ENCODE results near the gene SLC40A1. TPM values are rescaled to one million over a fixed set of nuclear protein-coding genes. Genes with fewer than 3 reads are reported as not detected.

Gene SLC40A1
- total RNA-seq, 6 experiments from 2014 or later = not detected

DNA sequence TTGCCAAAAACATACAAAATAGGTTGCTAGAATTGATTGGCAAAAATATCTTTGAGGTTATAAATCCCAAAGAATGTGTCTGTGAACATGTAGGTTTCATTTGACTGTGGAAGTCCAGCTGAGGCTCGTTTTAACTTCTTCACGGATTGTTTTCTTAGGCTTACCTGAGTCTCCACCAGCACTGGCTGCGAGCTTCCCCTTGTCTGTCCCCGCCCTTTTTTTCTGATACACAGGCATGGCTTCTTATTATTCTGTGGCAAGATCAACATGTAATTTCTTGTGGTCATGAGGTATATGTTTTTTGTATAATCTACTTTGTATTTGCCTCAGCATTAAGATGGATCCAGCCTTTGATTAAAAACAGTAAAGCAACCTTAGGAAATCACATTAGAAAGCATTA is 7.2 kb upstream of the SLC40A1 start:
- Mint-ChIP-seq H3K27me3 (ENCODE audit: insufficient read depth) (peaks cover 16% of the 10 kb centered on the region), H3K9me3 (no peaks in the 10 kb centered on the region), H3K4me3 (no peak overlapping the region), H3K27ac (no peak overlapping the region), H3K4me1 (ENCODE audit: low read depth) (no peaks in the 10 kb centered on the region), H3K36me3 (ENCODE audit: low read depth) (no peaks in the 10 kb centered on the region)
- DNase-seq = no peak
- TF ChIP-seq, protein P1, sequence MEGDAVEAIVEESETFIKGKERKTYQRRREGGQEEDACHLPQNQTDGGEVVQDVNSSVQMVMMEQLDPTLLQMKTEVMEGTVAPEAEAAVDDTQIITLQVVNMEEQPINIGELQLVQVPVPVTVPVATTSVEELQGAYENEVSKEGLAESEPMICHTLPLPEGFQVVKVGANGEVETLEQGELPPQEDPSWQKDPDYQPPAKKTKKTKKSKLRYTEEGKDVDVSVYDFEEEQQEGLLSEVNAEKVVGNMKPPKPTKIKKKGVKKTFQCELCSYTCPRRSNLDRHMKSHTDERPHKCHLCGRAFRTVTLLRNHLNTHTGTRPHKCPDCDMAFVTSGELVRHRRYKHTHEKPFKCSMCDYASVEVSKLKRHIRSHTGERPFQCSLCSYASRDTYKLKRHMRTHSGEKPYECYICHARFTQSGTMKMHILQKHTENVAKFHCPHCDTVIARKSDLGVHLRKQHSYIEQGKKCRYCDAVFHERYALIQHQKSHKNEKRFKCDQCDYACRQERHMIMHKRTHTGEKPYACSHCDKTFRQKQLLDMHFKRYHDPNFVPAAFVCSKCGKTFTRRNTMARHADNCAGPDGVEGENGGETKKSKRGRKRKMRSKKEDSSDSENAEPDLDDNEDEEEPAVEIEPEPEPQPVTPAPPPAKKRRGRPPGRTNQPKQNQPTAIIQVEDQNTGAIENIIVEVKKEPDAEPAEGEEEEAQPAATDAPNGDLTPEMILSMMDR (IDR thresholded peaks at IDR 0.05) = no peak

- Mint-ChIP-seq H3K36me3 (ENCODE audit: low read depth) (no peaks in the 10 kb centered on the region; the same call in 1 of the 2 replicates), H3K9me3 (no peaks in the 10 kb centered on the region), H3K27ac (no peak overlapping the region), H3K4me1 (ENCODE audit: low read depth) (no peaks in the 10 kb centered on the region), H3K4me3 (no peak overlapping the region), H3K27me3 (ENCODE audit: insufficient read depth) (peaks cover 25% of the 10 kb centered on the region)
- no peak for DNase-seq
- TF ChIP-seq, protein P1 (IDR thresholded peaks at IDR 0.05) = no peak
Measured at GRCh38 chr2:189585226-189585756, 4.7 kb upstream of the SLC40A1 start.

DNA sequence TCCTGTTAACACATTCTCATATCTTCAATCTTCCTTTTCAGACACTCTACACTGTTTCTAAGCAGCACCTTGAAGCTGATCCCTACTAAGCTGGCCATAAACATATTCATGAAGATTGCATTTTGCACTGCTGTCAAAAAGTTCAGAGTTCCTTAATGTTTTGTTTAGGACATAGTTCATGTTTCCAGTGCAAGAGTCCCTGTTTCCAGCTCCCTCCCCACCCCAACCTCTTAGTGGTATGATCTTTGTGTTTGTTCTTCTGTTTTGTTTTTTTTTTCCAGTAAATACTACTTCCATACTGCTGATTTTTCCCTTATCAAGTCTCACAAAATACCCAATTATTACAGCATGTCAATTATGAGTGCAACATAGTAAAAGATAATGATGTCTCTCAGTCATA is 4.1 kb upstream of the SLC40A1 start:
- Mint-ChIP-seq H3K36me3 (ENCODE audit: low read depth) (peaks cover 1% of the 10 kb centered on the region; the same call in 1 of the 2 replicates), H3K27ac (no peak overlapping the region), H3K9me3 (no peaks in the 10 kb centered on the region), H3K4me1 (ENCODE audit: low read depth) (no peaks in the 10 kb centered on the region), H3K27me3 (ENCODE audit: insufficient read depth) (peaks cover 27% of the 10 kb centered on the region), H3K4me3 (no peak overlapping the region)
- TF ChIP-seq, protein P1 (IDR thresholded peaks at IDR 0.05) = no peak
- DNase-seq = no peak

DNA sequence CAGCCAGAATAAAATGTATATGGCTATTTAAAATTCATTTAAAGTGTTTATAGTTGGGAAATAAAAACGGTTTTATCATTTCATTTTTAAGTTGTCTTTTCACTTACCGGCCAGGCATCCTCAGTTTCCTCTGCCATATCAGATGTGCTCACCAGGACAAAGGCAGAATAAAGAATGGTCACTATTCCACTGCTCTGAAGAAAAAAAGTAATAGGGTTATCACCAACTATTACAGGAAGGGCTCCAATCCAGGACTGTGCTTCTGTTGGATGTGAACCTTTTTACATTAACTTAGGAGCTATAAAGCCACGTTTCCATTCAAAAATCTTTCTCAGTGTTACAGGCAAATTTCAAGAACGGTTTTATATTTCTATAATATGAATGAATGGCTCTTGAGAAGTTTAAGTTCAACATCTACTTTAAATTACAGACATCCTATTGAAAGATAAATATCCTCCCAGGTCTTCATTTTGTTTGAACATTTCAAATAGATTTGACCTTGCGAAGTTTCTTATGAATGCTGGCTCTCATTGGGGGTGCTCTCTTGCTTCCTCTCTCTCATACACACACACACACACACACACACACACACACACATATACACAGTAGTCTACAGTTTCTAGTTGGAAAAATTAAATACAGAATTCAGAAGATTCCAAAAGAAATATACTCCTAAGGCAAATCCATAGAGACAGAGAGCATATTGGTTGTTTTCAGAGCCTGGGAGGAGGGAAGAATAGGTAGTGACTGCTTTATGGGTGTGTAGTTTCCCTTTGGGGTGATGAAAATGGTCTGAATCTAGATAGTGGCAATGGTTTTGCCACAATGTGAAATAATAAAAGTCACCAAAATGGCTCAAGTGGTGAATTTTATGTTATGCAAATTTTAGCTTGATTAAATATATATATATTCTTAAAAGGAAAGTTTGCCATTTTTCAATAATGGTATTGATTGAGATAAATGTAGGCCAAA is 2.9 kb upstream of the SLC40A1 start:
- Mint-ChIP-seq H3K4me1 (ENCODE audit: low read depth) (no peaks in the 10 kb centered on the region), H3K4me3 (no peak overlapping the region), H3K36me3 (ENCODE audit: low read depth) (peaks cover 5% of the 10 kb centered on the region; the same call in 1 of the 2 replicates), H3K27ac (no peak overlapping the region), H3K27me3 (ENCODE audit: insufficient read depth) (peaks cover 34% of the 10 kb centered on the region), H3K9me3 (no peaks in the 10 kb centered on the region)
- TF ChIP-seq, protein P1 (IDR thresholded peaks at IDR 0.05) = no peak
- DNase-seq = no peak

GRCh38 chr2:189582809-189583192 is 2.2 kb upstream of the SLC40A1 start:
- Mint-ChIP-seq H3K27me3 (ENCODE audit: insufficient read depth) (peaks cover 35% of the 10 kb centered on the region), H3K4me1 (ENCODE audit: low read depth) (no peaks in the 10 kb centered on the region), H3K27ac (no peak overlapping the region), H3K9me3 (no peaks in the 10 kb centered on the region), H3K4me3 (no peak overlapping the region), H3K36me3 (ENCODE audit: low read depth) (peaks cover 5% of the 10 kb centered on the region; the same call in 1 of the 2 replicates)
- TF ChIP-seq, protein P1 (IDR thresholded peaks at IDR 0.05) = no peak
- DNase-seq = no peak

Data from HFFc6 (cell line).